Stimulated activated CD4-positive, alpha-beta T cell treated with anti-CD3 and anti-CD28 coated beads, Interleukin-4, amount 100 ng/mL, for 48 hours (primary cell): ENCODE results near the gene SLC17A7.
A peak's percentile ranks its signal among the peaks of the same experiment; 100 is the strongest.
"Not testable (repeated sequence)": the region's sequence is repeated elsewhere in the genome, so short reads cannot be mapped to it uniquely, and the experiment has no call there.

Experiments used
- DNase-seq, 2 donors: peaks; one replicate each; pipeline ENCODE4 v3.0.0-alpha.2; 2020; ENCODE audit warnings: low read depth in 2 of 2

The SLC17A7 gene

GRCh38 chr19:49441210-49441959, at the start of gene SLC17A7:
TSS of gene SLC17A7 (minus strand) at chr19:49441527. CDS start at chr19:49441379, 148 bp downstream.
- DNase-seq, result no peak

- no peak for DNase-seq
These were observed 49.1 kb upstream of the SLC17A7 start for GRCh38 chr19:49490287-49491029.

GRCh38 chr19:49489601-49490167, 48.4 kb upstream of the SLC17A7 start:
- DNase-seq, result no peak

- DNase-seq, result no peak
These were observed 47.7 kb upstream of the SLC17A7 start for GRCh38 chr19:49488863-49489537.

- no peak for DNase-seq
These were observed 46.9 kb upstream of the SLC17A7 start for GRCh38 chr19:49488046-49488862.

- DNase-seq, result peak; percentile 99 to 100
These were observed 46.1 kb upstream of the SLC17A7 start, which contains the start of gene RPL13A for GRCh38 chr19:49487277-49488045. TSS of gene RPL13A (plus strand) at chr19:49487608. CDS start at chr19:49487630, 22 bp downstream.

GRCh38 chr19:49486710-49487276, 45.5 kb upstream of the SLC17A7 start:
- DNase-seq, result no peak

GRCh38 chr19:49486232-49486631, 44.9 kb upstream of the SLC17A7 start:
- no peak for DNase-seq

GRCh38 chr19:49481020-49481683, 39.8 kb upstream of the SLC17A7 start:
- DNase-seq, result no peak

GRCh38 chr19:49479975-49480628, 38.8 kb upstream of the SLC17A7 start:
- DNase-seq, result no peak

GRCh38 chr19:49475995-49476880, 34.9 kb upstream of the SLC17A7 start:
- DNase-seq, result peak; percentile 76 to 79

GRCh38 chr19:49475191-49475917, 34.0 kb upstream of the SLC17A7 start:
- no peak for DNase-seq

GRCh38 chr19:49474542-49474924, 33.2 kb upstream of the SLC17A7 start:
- no peak for DNase-seq

- peak; percentile 85 for DNase-seq
These were observed 32.7 kb upstream of the SLC17A7 start, which contains the start of gene FLT3LG for GRCh38 chr19:49473868-49474541. TSS of gene FLT3LG (plus strand) at chr19:49474215. CDS start at chr19:49474640, 425 bp downstream.

GRCh38 chr19:49473501-49473867, 32.2 kb upstream of the SLC17A7 start:
- not testable (repeated sequence) for DNase-seq

GRCh38 chr19:49472936-49473335, 31.6 kb upstream of the SLC17A7 start:
- DNase-seq, result no peak

- no peak for DNase-seq
These were observed 29.3 kb upstream of the SLC17A7 start for GRCh38 chr19:49470615-49470978.
